GM12872 (cell line): ENCODE measurements around the gene RAB6A.
A peak's percentile ranks its signal among the peaks of the same experiment; 100 is the strongest.

Source experiments
- CTCF ChIP-seq: IDR thresholded peaks from 3 replicates; pipeline ENCODE4 v1.5.1; 2011; ENCODE audit warnings: low read depth, mild to moderate bottlenecking, low read length, moderate library complexity; ENCODE audit not compliant: insufficient read depth

Gene RAB6A

GRCh38 chr11:73760679-73761402 lies at the start of gene RAB6A:
TSS of gene RAB6A (minus strand) at chr11:73761074. CDS start at chr11:73760635, 439 bp downstream.
- TF ChIP-seq CTCF = peak; percentile 31; the same call in 1 of the 3 replicates

GRCh38 chr11:73810637-73811036 lies 49.8 kb upstream of the RAB6A start:
- TF ChIP-seq CTCF = no peak

DNA sequence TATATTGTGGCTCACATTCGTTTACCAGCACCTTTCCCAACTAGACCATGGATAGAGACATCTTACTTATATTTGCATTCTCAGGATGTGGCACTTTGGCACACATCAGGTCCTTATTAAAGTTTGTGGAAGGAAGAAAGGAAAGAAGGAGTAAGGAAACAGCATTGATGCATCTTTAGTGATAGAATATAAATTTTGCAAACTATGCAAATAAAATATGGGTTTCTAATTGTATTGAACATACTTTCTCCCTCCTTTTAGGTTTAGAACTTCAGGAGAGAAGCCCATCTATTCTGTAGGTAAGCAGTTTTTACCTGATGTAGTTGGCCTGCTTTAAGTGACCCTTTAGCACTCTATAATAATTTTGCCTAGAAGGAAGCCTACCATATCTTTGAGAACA lies 47.2 kb upstream of the RAB6A start:
- TF ChIP-seq CTCF = no peak

DNA sequence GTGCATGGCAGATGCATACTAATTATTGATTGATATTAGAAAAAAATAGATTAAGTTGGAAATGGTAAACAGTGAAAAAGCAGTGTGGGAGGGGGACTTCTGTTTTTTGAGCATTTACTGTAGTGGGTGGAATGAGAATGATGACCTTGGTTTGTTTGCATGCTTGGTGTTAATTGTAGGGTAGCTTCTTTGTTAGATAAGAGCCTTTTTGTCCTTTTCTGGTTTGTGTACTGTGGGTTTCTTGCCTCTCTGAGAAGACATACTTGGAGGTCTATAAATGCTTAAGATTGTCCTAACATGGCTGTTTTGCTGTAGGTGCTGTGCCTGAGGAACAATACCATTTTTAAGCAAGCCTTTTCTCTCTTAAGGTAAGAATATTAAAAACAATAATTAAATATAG lies 43.8 kb upstream of the RAB6A start:
- no peak for TF ChIP-seq CTCF

GRCh38 chr11:73801136-73801535 lies 40.3 kb upstream of the RAB6A start:
- no peak for TF ChIP-seq CTCF

DNA sequence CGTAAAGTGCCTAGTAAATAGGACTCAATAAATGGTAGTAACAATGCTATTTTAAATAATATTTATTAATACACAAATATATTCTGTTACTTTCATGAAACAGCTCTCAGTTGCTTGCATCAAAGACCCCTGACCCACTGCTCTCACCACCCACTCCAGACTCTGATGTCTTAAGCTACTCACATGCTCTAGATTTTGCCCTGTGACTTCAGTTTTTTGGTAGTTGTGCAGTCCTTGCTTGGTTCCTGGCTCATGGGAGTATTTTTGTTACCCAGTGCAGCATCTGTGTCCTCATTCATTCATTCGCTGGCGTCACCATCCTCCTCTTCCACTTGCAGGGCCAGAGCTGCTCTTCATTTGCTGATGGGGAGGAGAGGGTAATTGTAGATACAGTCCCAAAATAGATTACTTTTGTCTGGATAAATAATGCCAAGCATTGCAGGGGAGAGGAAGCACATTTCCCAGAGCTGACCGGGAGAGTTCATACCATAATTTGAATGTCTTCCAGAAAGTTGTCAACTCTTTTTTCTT lies 39.5 kb upstream of the RAB6A start:
- TF ChIP-seq CTCF = no peak

- TF ChIP-seq CTCF = no peak
Measured at GRCh38 chr11:73797457-73797856, 36.6 kb upstream of the RAB6A start.
